Activated CD8-positive, alpha-beta memory T cell treated with anti-CD3 and anti-CD28 coated beads, Interleukin-2, amount 50 U/mL, for 48 hours (primary cell): ENCODE measurements around the gene ARPIN.
"Not testable (repeated sequence)": the region's sequence is repeated elsewhere in the genome, so short reads cannot be mapped to it uniquely, and the experiment has no call there.

ENCODE experiments used
- DNase-seq: peaks from one replicate; pipeline ENCODE4 v3.0.0-alpha.2; 2020

Gene ARPIN

DNA sequence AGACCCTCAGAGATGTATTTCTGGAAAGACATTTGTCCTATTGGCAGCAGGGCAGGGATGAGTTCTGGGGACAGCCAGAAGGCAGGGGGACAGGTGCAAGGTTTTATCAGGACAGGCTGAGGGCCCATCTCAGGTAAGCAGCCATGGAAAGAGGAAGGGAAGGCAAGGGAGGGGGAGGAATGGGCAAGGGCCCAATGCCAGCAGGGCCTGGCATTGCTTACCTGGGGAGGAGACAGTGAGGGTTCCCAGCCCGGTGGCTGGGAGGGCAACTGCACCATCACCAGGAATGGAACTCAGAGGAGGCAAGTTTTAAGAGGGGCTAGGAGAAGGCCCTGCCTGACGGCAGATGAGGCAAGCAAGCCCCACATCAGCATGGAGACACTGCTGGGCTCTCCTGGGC, 3.1 kb downstream of the ARPIN start:
- no peak for DNase-seq

DNA sequence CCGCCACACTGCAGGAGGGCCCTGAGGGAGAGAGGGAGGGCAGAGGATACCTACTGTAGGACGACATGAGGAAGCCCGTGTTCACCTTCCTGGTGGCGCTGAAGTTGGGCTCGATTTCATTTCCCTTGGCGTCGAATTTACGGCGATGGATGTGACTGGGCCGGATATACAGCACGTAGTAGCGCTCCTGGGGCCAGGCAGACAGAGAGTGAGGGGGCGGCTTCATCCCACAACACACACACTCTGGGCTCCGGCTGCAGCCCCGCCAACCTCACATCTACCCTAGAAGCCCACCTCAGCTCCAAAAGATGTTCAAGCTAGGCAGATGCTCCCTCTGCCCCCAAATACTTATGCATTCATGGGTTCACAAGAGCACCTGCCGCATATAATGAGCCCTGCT, 4.5 kb downstream of the ARPIN start:
- no peak for DNase-seq

DNA sequence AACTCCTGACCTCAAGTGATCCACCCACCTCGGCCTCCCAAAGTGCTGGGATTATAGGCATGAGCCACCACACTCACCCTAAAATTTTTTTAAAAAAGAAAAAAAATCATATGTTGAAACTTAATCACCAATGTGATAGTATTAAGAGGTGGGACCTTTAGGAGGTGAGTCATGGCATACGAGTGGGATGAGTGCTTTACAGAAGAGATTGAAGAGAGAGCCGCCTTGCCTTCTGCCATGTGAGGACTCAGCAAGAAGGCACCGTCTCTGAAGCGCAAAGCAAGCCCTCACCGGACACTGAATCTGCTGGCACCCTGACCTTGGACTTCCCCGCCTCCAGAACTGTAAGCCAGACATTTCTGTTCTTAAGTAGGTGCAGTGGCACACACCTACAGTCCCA, 5.5 kb downstream of the ARPIN start:
- no peak for DNase-seq

DNA sequence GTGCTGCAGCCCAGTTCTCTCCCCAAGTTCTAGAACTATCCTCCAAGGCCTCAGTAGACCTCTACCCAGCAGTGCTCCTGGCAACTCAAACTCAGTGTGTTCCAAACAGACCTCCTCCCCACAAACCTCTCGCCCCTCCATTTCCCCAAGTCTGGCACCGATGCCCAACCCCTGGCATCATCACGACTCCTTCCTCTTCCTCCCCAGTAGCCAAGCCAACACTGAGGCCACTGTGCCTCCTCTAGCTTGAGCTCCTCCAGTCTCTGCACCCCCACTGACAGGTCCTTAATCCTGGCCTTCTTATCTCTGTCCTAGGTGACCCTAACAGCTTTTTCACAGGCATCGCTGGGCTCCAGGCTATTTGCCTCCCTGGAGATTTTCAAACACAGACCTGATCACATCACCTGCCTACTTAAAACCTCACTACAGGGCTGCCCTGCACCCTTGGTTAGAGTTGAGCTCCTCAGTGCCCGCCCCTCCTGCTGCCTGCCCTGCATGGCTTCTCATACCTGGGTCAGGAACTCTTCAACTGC, 6.8 kb downstream of the ARPIN start:
- DNase-seq = no peak

DNA sequence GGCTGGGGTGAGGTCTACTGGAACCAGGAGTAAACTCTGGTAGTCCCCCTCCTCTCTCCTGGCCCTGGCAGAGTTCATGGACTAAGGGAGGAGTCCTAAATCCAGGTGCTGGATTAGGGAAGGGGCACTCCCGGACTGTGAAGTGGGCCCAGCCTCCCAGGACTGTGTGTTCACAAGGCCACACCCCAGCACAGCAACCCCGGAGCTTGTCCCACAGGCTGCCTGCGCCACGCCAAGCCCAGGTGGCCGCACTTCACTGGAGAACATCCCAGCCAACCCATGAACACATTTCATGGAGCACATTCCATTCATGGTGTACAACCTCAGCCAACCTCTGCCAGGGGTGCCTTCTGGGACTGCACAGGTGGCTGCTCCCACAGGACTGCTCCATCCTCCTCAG, 8.2 kb downstream of the ARPIN start:
- DNase-seq = no peak

DNA sequence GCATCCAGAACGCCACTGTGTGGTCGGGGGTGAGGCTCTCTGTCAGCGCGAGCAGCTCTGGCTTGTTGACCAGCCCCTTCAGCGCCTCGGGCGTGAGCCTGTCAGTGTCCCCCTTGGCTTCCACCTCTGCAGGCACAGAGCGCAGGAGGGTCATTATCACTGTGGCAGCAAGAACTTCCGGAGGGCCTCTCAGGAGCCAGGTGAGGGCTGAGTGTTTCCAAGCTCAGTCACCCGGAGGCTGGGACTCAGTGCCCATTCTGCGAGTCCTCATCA, 9.0 kb downstream of the ARPIN start:
- no peak for DNase-seq

DNA sequence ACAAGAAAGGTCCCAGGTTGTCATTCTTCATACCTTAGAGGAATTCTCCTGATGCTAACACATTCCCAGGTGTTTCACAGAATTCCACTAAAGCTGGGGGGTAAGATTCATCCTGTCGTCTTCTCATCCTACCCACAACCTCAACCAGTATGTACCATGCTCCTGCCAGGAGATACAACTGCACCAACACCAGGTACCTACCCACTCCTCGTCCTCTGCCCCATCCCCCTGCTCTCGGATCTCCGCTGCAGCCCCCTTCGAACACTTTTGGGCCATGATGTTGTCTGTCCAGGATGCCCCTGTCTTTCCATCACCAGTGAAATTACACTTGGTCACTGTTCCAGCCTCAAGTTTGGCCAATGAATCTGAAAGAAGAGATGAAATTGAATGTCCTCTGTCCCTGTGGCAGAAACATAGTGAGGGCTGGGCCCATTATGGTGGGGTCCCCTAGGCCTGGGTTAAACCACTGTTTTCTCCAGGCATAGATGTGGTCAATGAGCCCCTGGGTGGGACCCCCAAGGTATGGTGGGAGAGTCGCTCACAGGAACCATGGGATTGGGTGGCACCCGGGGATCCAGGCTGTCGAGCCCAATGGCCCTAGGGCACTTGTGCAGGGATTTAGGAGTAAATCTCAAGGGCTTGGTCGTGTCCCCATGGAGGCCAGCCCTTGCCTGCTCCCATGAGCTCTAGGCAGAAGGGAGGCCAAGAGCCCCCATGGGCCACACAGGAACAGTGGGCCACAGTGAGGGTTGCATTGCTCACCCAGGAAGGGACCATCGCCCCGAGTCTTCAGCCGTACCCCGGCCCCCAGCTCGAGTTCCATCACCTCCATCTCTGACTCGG, 9.5 kb downstream of the ARPIN start:
- no peak for DNase-seq

DNA sequence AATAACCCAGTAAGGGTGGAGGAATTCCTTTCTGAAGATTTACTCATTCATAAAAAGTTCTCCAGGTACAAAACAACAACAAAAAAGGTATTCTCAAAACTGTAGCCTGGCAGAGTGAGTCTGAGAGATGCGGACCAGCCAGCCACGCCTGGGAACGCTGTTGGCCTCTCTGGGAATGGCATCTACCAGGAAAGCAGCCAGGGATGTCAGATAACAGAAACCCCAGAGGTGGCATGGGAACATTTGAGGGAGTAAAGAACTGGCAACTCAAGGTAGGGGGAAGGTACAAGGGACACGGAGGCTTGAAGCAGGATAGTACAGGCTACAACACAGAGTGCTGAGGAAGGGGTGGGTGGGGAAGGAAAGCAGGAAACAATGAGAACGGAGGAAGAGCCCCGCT, 11.9 kb downstream of the ARPIN start:
- DNase-seq = no peak

GRCh38 chr15:89899951-89900567, 12.7 kb downstream of the ARPIN start:
- DNase-seq = no peak

DNA sequence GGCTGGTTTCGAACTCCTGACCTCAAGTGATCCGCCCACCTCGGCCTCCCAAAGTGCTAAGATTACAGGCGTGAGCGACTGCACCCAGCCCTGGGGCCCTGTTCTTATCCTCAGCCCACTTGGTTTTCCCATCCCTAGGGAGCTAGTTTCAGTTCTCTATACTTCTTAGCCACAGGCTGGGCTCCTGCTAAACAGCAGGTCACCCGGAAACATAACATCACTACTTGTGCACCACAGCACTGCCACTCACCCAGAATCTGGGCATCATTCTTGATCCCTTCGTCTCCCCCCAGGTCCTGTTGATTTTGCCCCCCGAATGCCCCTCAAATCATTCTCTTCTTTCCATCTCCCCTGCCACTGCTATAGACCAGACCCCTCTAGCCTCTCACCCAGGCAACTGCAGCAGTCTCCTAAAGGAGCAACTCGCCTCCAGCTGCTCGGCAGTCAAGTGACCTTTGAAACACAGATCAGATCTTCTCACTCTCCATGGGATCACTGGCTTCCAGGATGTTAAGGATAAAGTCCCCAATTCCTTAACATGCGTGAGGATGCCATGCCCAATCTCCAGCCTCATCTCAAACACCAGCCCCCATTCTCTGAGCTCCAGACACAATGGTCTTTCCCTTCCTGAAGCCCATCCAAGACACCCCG, 13.3 kb downstream of the ARPIN start:
- no peak for DNase-seq

DNA sequence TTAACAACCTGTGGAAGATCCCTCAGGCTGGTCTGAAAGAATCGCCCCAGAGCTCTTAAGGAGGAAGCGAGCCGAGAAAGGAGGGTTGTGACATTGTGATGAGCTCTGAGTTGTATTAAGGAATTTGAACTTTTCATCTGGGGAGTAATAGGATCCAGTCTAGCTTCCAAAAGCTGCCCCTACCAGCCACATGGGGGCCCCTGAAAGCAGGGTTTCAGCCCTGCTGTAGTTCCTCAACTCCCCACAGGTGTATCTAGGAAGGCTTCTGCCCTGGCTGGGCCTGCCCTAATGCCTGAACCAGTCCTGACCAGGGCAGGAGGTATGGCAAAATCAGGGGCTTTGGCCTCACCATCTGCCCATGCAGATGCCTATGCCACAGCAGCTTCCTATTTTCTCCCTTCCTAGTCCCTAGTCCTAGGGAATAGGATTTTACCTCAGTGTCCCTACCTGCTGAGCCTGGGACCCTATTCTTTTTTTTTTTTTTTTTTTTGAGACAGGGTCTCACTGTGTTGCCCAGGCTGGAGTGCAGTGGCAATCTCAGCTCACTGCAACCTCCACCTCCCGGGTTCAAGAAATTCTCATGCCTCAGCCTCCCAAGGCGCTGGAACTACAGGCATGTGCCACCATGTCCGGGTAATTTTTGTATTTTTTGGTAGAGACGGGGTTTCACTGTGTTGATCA, 14.0 kb downstream of the ARPIN start:
- DNase-seq = peak; percentile 61

- no peak for DNase-seq
Measured at GRCh38 chr15:89898146-89898545, 14.6 kb downstream of the ARPIN start.

DNA sequence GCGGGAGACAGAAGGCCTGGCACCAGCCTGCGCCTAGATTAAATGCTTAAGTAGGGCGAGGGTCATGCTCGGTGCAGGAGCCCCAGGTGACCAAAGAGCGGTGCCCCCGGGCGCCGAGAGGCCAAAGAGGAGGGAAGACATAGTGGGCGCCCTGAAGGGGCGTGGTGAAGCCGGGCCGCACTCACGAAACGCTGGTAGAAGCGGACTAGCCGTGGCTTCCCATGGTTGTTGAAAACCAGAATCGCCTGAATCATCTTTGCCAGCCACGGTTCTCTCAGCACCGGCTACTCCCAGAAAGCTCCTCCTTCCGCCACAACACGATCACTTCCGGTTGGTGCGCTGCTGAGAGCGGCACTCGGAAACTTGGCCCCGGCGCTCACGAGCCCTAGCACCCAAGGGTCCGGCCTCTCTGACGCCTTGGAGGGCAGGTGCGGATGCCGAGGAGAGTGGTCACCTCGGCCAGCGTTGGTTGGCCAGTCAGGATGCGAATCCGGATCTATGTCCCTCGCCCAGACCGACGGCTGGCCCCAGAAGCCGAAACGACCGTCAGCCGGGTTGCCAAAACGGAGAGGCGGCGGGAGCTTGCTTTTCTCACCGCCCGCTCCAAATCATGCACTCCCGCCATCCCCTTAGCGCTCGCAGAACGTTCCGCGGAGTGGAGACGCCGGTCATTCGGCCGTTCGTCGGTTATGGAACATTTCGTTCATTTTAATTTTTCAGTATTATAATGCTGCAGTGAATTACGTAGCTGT, 18.9 kb downstream of the ARPIN start, which contains the start of gene AP3S2:
TSS of gene AP3S2 (minus strand) at position 299 of the 752 bp plus-strand sequence. CDS start at position 254, 45 bp downstream.
- DNase-seq = peak; percentile 94

- DNase-seq = no peak
Measured at GRCh38 chr15:89893027-89893426, 19.7 kb downstream of the ARPIN start.

DNA sequence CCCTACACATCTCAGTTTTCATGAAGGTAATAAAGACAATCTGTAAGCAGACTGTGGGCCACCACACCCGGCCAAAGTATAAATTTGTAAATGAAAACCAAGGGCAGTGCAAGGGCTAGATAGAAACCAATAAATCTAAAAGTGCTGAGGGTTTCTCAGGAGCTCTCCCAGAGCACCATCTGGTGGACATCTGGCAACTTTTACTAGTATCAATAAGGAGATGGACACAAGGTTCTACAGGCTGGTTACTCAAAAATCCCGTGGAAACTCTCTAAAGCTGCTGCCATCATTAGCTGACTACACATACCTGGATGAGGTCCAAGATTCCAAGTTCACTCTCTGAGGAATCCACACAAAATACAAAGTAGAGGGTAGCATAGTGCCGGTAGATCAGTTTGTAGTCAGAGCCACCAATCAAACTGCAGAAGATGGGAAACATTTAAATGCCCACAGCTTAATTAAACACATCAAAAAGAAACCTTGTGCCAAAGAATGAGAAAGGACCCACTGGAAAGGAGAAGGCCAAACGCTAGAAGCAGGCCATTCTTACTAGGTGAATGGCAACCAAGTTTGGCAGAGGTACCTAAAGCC, 24.4 kb downstream of the ARPIN start:
- no peak for DNase-seq

- DNase-seq = no peak
Measured at GRCh38 chr15:89885611-89886010, 27.1 kb downstream of the ARPIN start.

DNA sequence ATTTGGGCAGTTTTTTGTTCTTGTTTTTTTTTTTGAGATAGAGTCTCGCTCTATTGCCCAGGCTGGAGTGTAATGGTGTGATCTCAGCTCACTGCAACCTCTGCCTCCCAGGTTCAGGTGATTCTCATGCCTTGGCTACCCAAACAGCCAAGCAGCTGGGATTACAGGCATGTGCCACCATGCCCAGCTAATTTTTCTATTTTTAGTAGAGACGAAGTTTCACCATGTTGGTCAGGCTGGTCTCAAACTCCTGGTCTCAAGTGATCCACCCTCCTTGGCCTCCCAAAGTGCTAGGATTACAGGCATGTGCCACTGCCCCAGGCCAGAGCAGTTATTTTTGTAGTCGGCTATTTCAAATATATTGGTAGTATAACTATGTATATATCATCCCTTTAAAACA, 27.6 kb downstream of the ARPIN start:
- DNase-seq = not testable (repeated sequence)

GRCh38 chr15:89883518-89883917, 29.2 kb downstream of the ARPIN start:
- DNase-seq = no peak

- DNase-seq = no peak
Measured at GRCh38 chr15:89880727-89881126, 32.0 kb downstream of the ARPIN start.

DNA sequence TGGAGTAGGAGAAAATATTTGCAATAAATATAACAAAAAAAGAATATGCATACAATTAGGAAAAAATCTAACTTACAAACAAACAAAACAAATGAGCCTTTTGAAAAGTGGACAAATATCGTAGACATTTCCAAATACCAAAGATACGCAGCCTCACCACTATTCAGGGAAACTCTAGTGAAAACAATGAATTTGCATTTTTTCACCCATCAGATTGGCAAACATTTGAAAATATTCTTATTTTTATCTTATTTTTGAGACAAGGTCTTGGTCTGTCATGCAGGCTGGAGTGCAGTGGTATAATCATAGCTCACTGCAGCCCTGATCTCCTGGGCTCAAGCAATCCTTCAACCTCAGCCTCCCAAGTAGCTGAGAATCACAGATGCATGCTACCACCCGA, 34.4 kb downstream of the ARPIN start:
- no peak for DNase-seq

DNA sequence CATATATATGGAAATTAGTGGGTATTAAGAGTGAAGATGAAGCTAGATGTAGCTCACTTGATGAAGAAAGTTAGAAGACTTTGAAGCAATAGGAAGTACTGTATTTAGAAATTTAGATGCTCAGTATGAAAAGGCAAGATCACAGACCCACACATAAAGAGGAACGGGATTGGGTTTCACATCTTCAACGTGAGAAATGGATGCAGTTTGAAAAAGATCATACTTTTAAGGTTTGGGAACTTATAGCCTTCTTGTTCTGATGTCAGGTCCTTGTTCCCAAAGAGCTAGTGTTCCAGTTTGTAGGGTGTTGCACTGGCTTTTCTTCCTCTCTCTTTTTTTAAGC, 35.7 kb downstream of the ARPIN start:
- DNase-seq = no peak

DNA sequence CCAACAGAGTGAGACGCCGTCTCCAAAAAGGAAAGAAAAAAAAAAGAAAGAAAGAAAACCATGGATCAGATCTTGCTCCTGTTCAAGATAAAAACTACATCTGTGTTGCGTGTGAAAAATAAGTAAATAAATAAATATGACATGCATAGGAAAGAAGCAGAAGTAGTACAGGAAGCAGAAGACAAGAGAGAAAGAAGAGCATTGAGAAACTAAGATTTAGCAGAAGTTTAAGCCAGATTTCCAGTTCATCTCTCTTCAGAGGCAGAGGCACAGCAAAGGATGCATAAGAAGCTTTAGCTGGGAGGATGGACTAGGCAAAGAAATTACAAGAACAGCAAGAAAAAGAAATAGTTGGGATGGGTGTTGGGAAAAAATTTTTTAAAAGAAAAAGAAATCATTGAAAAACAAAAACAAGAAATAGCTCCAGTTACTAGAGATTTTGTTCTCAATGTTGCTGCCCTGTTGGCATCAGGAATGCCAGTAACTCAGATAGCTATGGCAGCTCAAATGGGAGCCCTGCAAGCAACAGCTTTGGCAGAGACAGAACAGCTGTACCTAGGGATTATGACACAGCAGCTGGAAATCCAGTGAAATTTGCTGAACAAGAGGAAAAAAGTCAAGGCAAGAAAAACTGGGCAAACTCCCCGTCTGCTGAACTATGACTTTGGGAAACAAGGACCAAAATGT, 36.2 kb downstream of the ARPIN start:
- DNase-seq = no peak
